Measurements from ENCODE around the gene PARK7.

Gene PARK7

DNA sequence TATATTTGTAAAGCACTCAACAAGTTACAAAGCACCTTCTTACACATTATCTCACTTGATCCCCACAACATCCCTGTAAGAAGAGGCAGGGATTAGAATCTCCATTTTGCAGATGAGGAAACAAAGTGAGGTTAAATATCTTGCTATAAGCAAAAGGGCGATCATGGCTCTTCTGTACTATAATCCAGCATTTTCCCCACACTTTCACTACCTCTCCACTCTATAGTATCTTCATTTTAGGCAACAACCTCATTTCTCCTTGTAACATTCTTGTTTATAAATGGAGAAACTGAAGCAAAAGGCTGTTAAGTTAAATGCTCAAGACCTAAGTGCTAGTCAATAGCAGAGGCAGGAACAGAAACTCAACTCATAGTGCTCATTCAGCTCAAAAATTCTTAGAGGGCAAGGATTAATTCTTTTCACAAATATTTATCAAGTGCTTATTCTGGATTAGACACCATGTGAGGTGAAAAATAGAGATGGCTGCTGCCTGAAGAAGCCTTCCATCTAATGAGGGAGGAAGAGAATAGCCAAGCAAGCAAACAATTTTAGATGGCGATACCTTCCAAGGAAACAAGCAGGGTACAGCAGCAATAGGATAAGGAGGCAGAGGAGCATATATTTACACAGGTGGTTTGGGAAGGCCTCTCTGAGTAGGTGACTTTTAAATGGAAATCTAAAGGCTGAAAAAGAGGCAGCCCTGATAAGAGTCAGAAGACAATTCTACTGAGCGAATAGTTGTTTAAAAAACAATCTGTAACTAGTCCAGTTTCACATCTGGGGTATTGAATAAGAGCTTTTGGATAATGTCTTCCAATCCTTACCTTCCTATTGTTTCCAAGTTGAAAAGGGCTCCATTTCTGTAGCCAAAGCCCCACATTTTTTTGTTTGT, 61.1 kb downstream of the PARK7 start:
- no peaks in the 10 kb centered on the region for H3K9me3 ChIP-seq (ENCODE audit: control insufficient read depth in 2 of 2, low read length in 2 of 2)
- peak overlapping the region in 1 of 2 donors; percentile 7 for H3K9ac ChIP-seq (ENCODE audit: low read depth in 1 of 2, low read length in 2 of 2)
- H3K27me3 ChIP-seq (ENCODE audit: control insufficient read depth in 2 of 2, insufficient read depth in 2 of 2, low read length in 2 of 2), result peaks cover 0 to 2% of the 10 kb centered on the region in 2 donors
- H3K36me3 ChIP-seq (ENCODE audit: control insufficient read depth in 2 of 2, insufficient read depth in 2 of 2, low read length in 2 of 2), result no peaks in the 10 kb centered on the region
- H3K4me1 ChIP-seq (ENCODE audit: control insufficient read depth in 2 of 2, insufficient read depth in 2 of 2, low read length in 2 of 2), result peaks cover 15 to 40% of the 10 kb centered on the region in 2 donors
- H3K4me3 ChIP-seq (ENCODE audit: low read length in 2 of 2), result peak overlapping the region in 1 of 2 donors; percentile 8
- H3K27ac ChIP-seq (ENCODE audit: low read depth in 2 of 2, low read length in 2 of 2), result peak overlapping the region in 1 of 2 donors; percentile 1

DNA sequence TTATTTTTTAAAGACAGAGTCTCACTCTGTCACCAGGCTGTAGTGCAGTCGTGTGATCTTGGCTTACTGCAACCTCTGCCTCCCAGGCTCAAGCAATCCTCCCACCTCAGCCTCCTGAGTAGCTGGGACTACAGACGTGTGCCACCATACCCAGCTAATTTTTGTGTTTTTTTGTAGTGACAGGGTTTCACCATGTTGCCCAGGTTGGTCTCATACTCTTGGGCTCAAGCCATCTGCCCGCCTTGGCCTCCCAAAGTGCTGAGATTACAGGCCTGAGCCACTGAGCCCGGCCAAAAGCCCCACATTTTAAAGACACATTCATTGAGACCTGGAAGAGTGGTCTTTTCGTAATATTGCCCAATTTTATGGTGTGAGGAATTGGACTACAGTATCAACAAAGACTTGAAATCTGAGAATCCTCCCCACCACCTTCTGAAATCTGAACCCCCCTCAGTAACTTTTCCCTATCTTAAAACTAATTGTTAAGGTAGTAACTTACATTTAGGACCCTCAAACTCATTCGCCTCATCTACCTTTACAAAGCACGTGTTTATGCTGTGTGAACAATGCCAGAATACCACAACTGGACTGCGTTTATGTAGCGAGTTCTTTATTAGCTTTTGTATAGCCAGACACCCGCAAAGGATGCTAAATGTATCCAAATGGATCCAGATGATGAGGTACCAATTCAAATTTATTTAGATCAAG, 61.9 kb downstream of the PARK7 start:
- H3K27ac ChIP-seq (ENCODE audit: low read depth in 2 of 2, low read length in 2 of 2), result peak overlapping the region in 1 of 2 donors; percentile 9
- H3K27me3 ChIP-seq (ENCODE audit: control insufficient read depth in 2 of 2, insufficient read depth in 2 of 2, low read length in 2 of 2), result peaks cover 0 to 2% of the 10 kb centered on the region in 2 donors

DNA sequence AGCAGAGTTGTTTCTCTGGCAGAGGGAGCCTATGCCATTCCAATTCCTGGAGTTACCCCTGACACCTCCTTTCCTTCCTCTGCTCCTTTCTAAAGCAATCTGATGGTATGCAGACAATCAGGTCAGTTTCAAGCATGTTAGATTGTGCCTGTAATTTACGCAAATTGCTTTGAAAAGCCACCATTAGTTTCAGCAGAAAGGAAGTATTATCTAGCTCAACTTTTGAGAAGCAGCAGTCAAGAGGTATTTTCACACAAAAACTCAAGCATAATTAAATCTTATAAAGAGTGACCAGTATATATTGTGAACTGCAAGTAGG, 62.4 kb downstream of the PARK7 start:
- Histone ChIP-seq H3K27me3 (ENCODE audit: control insufficient read depth in 2 of 2, insufficient read depth in 2 of 2, low read length in 2 of 2) (peaks cover 0 to 2% of the 10 kb centered on the region in 2 donors), H3K9me3 (ENCODE audit: control insufficient read depth in 2 of 2, low read length in 2 of 2) (no peaks in the 10 kb centered on the region), H3K36me3 (ENCODE audit: control insufficient read depth in 2 of 2, insufficient read depth in 2 of 2, low read length in 2 of 2) (no peaks in the 10 kb centered on the region), H3K4me3 (ENCODE audit: low read length in 2 of 2) (peak overlapping the region; percentile 71 to 83), H3K27ac (ENCODE audit: low read depth in 2 of 2, low read length in 2 of 2) (no peak overlapping the region), H3K9ac (ENCODE audit: low read depth in 1 of 2, low read length in 2 of 2) (no peak overlapping the region), H3K4me1 (ENCODE audit: control insufficient read depth in 2 of 2, insufficient read depth in 2 of 2, low read length in 2 of 2) (peaks cover 19 to 45% of the 10 kb centered on the region in 2 donors)

More for the DNA sequence above, 61.9 kb downstream of the PARK7 start:
- peaks cover 16 to 44% of the 10 kb centered on the region in 2 donors for H3K4me1 ChIP-seq (ENCODE audit: control insufficient read depth in 2 of 2, insufficient read depth in 2 of 2, low read length in 2 of 2)
- peak overlapping the region in 1 of 2 donors; percentile 7 for H3K9ac ChIP-seq (ENCODE audit: low read depth in 1 of 2, low read length in 2 of 2)
- no peaks in the 10 kb centered on the region for H3K9me3 ChIP-seq (ENCODE audit: control insufficient read depth in 2 of 2, low read length in 2 of 2)
- H3K36me3 ChIP-seq (ENCODE audit: control insufficient read depth in 2 of 2, insufficient read depth in 2 of 2, low read length in 2 of 2), result no peaks in the 10 kb centered on the region
- peak overlapping the region; percentile 71 to 83 for H3K4me3 ChIP-seq (ENCODE audit: low read length in 2 of 2)

DNA sequence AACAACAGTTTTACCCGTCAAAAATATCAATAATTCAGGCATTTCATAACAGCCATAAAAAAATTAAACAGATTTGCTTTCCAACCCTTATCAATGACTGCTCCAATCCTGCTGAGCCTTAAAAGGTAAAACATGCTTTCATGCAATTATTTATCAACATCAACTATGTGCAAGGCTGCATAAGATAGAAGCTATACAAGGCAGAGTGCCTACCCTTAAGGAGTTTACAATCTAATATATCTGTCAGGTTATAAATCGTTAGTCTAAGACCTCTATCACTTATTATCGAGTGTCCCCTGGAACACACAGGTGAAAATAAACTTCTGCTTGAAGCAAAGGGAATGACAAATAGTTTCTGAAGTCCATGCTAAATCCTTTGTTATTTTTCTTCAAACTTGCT, 62.8 kb downstream of the PARK7 start:
- Histone ChIP-seq H3K36me3 (ENCODE audit: control insufficient read depth in 2 of 2, insufficient read depth in 2 of 2, low read length in 2 of 2) (no peaks in the 10 kb centered on the region), H3K27me3 (ENCODE audit: control insufficient read depth in 2 of 2, insufficient read depth in 2 of 2, low read length in 2 of 2) (peaks cover 0 to 2% of the 10 kb centered on the region in 2 donors), H3K27ac (ENCODE audit: low read depth in 2 of 2, low read length in 2 of 2) (no peak overlapping the region), H3K4me3 (ENCODE audit: low read length in 2 of 2) (peak overlapping the region; percentile 71 to 83), H3K9me3 (ENCODE audit: control insufficient read depth in 2 of 2, low read length in 2 of 2) (no peaks in the 10 kb centered on the region), H3K4me1 (ENCODE audit: control insufficient read depth in 2 of 2, insufficient read depth in 2 of 2, low read length in 2 of 2) (peaks cover 19 to 46% of the 10 kb centered on the region in 2 donors), H3K9ac (ENCODE audit: low read depth in 1 of 2, low read length in 2 of 2) (peak overlapping the region in 1 of 2 donors; percentile 94)

DNA sequence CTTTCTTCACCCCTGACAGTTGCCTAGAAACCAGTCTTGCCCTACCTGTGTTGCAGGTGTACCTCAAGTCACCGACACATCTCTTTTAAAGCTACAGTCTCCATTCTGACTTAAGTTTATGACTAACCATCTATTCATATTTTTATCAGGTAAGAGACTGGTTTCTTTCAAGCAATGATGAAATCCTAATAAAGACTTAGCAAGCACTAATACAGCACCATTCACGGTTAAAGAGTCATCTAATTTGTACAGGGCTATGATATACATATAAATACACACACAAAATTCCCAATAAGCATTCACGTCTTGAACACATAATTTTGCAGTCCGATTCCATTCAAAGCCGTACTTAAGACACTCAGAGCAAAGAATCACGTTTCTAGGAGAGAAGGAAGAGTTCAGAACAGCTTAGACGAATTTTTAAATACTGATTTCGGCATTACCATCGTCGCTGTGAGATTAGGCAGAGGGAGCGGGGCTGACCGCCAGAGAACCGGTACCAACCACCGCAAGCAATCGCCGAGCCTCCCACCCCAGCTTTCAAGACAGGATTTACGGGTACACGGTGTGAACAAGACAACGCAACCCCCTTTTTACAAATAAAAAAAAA, 63.7 kb downstream of the PARK7 start:
- H3K4me3 ChIP-seq (ENCODE audit: low read length in 2 of 2), result peak overlapping the region; percentile 71 to 83
- peak overlapping the region; percentile 65 to 73 for H3K27ac ChIP-seq (ENCODE audit: low read depth in 2 of 2, low read length in 2 of 2)
- peak overlapping the region; percentile 61 to 94 for H3K9ac ChIP-seq (ENCODE audit: low read depth in 1 of 2, low read length in 2 of 2)
- no peaks in the 10 kb centered on the region for H3K9me3 ChIP-seq (ENCODE audit: control insufficient read depth in 2 of 2, low read length in 2 of 2)
- peaks cover 16 to 46% of the 10 kb centered on the region in 2 donors for H3K4me1 ChIP-seq (ENCODE audit: control insufficient read depth in 2 of 2, insufficient read depth in 2 of 2, low read length in 2 of 2)
- H3K36me3 ChIP-seq (ENCODE audit: control insufficient read depth in 2 of 2, insufficient read depth in 2 of 2, low read length in 2 of 2), result no peaks in the 10 kb centered on the region
- H3K27me3 ChIP-seq (ENCODE audit: control insufficient read depth in 2 of 2, insufficient read depth in 2 of 2, low read length in 2 of 2), result peaks cover 0 to 2% of the 10 kb centered on the region in 2 donors

DNA sequence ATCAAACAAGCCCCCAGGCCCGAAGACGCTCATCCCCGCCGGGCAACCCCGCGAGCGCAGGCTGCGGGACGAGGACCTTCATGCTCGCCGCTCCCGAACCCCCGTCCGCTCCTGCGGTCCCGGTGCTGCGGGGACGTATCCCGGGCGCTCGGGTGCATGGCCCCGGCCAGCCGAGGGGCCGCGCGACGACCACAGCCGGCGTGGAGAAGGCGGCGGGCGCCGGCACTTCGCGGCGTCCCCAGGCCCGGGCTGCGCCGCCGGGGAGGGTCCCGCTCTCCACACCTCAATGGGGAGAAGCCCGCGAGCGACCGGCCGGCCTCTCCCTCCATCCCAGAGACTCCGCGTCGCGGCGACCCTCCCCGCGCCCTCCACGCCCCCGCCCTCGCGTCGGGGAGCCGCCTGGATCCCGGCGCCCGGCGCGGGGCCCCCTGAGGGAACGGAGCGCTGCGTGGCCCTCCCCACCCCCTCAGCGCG, 64.2 kb downstream of the PARK7 start:
- Histone ChIP-seq H3K27ac (ENCODE audit: low read depth in 2 of 2, low read length in 2 of 2) (peak overlapping the region; percentile 65 to 73), H3K36me3 (ENCODE audit: control insufficient read depth in 2 of 2, insufficient read depth in 2 of 2, low read length in 2 of 2) (no peaks in the 10 kb centered on the region), H3K9me3 (ENCODE audit: control insufficient read depth in 2 of 2, low read length in 2 of 2) (no peaks in the 10 kb centered on the region), H3K9ac (ENCODE audit: low read depth in 1 of 2, low read length in 2 of 2) (peak overlapping the region; percentile 61 to 94), H3K27me3 (ENCODE audit: control insufficient read depth in 2 of 2, insufficient read depth in 2 of 2, low read length in 2 of 2) (peaks cover 0 to 2% of the 10 kb centered on the region in 2 donors), H3K4me3 (ENCODE audit: low read length in 2 of 2) (peak overlapping the region; percentile 71 to 83), H3K4me1 (ENCODE audit: control insufficient read depth in 2 of 2, insufficient read depth in 2 of 2, low read length in 2 of 2) (peaks cover 16 to 46% of the 10 kb centered on the region in 2 donors)

DNA sequence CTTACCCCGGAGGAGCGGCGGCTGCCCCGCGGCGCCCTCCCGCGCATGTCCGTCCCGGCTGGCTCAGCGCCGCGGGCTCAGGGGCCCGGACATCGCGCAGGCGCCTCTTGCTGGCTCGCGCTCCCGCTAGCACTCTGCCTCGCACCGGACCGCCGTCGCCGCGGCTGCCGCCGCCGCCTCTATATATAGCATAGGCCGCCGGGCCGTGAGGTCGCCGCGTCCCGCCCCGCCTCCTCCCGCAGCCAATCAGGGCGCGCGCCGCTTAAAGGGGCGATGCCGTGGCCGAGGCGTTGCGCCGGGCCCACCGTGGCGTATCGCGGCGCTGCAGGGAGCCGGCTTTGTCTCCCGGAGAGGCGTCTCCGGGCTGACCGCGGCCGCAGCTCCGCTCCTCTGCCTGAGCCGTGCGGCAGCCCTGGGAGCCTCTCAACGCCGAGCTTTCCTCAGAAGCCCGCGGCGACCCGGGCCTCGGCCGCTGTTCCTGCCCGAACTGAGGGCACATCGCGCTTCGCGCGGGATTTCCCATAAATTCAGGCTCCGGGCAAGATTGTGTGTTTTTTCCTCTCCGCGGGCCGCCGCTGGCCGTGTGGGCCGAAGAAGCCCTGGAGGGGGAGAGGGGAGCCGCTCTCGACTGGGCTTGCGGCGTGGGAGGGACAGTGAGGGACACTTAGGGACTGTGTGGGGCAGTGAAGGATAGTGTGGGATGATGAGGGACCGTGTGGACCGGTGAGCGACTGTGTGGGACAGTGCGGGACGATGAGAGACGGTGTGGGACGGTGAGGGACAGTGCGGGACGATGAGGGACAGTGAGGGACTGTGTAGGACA, 64.9 kb downstream of the PARK7 start, which contains the start of gene ERRFI1:
Gene ERRFI1 (minus strand): TSS at position 157 of the 823 bp plus-strand sequence. CDS start 10,690 bp downstream, outside the sequence.
- Histone ChIP-seq H3K36me3 (ENCODE audit: control insufficient read depth in 2 of 2, insufficient read depth in 2 of 2, low read length in 2 of 2) (no peaks in the 10 kb centered on the region), H3K9me3 (ENCODE audit: control insufficient read depth in 2 of 2, low read length in 2 of 2) (no peaks in the 10 kb centered on the region), H3K9ac (ENCODE audit: low read depth in 1 of 2, low read length in 2 of 2) (peak within 1 kb of the TSS; percentile 61 to 94), H3K27me3 (ENCODE audit: control insufficient read depth in 2 of 2, insufficient read depth in 2 of 2, low read length in 2 of 2) (peaks cover 0 to 2% of the 10 kb centered on the region in 2 donors), H3K27ac (ENCODE audit: low read depth in 2 of 2, low read length in 2 of 2) (peak within 1 kb of the TSS; percentile 73 to 74), H3K4me3 (ENCODE audit: low read length in 2 of 2) (peak within 1 kb of the TSS; percentile 71 to 83), H3K4me1 (ENCODE audit: control insufficient read depth in 2 of 2, insufficient read depth in 2 of 2, low read length in 2 of 2) (peaks cover 16 to 46% of the 10 kb centered on the region in 2 donors)

DNA sequence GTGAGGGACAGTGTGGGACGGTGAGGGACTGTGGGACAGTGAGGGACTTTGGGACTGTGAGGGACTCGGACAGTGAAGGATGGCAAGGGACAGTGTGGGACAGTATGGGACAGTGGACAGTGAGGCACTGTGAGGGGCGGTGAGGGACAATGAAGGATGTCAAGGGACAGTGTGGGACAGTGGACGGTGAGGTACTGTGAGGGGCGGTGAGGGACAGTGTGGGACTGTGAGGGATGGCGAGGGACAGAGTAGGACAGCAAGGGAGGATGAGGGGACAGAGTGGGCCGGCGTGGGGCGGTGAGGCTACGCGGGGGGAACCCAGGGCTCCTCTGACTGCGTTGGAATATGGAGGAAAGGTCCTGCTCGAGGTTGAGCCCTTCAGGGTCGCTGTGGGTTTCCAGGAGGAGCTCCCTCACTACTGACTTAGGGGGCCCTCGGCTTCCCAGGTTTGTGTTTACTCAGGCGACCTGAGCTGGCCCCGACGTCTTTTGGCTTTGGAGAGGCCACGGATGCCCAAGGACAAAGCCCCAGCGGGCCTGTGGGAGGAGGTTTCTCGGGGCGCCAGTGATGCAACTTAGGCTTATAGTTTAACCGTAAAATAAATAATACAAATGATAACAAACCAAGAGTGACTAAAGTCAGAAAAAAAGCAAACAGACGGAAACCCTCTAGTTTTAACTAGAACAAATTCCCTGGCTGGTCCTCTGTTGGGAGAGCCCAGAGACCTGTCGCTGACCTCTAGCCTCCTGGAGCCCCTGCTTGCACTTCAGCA, 65.7 kb downstream of the PARK7 start:
- H3K4me3 ChIP-seq (ENCODE audit: low read length in 2 of 2), result peak overlapping the region; percentile 60 to 82
- peaks cover 16 to 46% of the 10 kb centered on the region in 2 donors for H3K4me1 ChIP-seq (ENCODE audit: control insufficient read depth in 2 of 2, insufficient read depth in 2 of 2, low read length in 2 of 2)
- H3K27ac ChIP-seq (ENCODE audit: low read depth in 2 of 2, low read length in 2 of 2), result peak overlapping the region; percentile 73 to 74
- peak overlapping the region; percentile 48 to 69 for H3K9ac ChIP-seq (ENCODE audit: low read depth in 1 of 2, low read length in 2 of 2)
- H3K36me3 ChIP-seq (ENCODE audit: control insufficient read depth in 2 of 2, insufficient read depth in 2 of 2, low read length in 2 of 2), result no peaks in the 10 kb centered on the region
- no peaks in the 10 kb centered on the region for H3K9me3 ChIP-seq (ENCODE audit: control insufficient read depth in 2 of 2, low read length in 2 of 2)
- peaks cover 0 to 2% of the 10 kb centered on the region in 2 donors for H3K27me3 ChIP-seq (ENCODE audit: control insufficient read depth in 2 of 2, insufficient read depth in 2 of 2, low read length in 2 of 2)
